NCI-H510A (cell line): ENCODE data around the gene G6PC2.
A peak's percentile ranks its signal among the peaks of the same experiment; 100 is the strongest.
"Not testable (repeated sequence)": the region's sequence is repeated elsewhere in the genome, so short reads cannot be mapped to it uniquely, and the experiment has no call there.

Source experiments
- DNase-seq: peaks from one replicate; lab custom pipeline; 2025; lab: John Stamatoyannopoulos, UW

The G6PC2 gene

DNA sequence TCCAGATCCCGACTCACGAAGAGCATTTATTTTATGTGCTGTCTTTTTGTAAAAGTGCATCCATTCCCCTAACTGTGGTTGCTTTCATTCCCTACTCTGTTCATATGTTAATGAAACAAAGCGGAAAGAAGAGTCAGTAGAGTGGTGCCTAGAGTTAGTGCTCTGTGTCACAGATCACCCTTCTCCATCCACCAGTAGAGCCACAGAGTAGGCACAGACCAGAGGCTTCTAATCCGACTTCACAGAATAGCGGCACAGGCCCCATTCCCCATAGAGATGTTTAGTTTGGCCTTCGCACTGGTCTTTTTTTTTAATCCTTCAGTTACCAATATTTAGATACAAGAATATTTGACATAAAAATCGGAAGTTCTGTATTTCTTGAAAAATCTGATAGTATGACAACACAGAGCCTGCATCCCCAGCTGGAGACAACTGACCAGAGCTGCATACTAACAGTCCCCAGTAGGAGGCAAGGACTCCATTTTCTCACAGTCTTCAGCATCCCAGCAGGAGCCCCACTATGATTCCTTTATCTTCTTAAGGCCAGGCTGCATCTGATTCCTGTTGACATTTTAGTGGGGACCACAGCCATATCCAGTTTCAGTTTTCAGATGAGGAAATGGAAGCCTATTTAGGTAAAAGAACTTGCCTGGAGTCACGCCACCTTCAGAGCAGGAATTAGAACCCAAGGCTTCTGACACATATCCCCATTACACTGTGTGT, 7.0 kb downstream of the G6PC2 start:
- DNase-seq: no peak

DNA sequence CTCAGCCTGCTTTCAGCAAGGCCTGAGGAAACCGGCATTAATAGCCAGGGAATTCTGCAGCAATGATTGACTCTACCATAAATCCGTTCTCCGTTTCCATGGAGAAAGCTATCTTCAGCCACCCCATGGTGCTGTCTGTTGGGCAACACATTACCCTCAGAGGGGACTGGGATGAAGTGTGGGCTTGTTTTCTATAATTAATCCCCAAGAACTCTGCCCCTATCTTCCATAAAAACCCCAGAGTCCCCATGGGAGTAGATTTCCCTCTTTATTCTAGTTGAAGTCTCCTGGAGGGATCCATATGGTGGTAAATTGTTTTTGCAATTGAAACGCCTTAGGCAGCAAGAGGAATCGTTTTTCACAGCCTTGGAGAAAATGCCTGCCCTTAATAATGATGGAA, 9.2 kb downstream of the G6PC2 start:
- DNase-seq: no peak

DNA sequence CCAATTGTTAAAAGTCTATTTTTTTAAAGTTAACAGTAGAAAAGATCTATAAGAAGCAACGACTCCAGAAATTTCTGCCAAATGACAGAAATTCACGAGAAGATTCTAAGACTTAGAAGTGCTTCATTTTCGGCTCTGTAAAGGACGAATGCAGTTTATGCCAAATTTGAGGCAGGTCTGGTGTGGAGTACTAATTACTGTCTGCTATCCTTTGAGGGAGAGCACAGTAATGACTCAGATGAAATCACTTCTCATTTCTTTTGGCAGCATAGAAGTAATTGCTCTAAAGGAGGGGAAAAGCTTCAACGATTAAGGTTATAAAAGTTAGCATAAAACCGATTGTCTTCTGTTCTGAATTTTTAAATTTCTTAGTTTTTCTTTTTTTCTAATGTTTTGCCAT, 11.4 kb downstream of the G6PC2 start:
- DNase-seq: no peak

DNA sequence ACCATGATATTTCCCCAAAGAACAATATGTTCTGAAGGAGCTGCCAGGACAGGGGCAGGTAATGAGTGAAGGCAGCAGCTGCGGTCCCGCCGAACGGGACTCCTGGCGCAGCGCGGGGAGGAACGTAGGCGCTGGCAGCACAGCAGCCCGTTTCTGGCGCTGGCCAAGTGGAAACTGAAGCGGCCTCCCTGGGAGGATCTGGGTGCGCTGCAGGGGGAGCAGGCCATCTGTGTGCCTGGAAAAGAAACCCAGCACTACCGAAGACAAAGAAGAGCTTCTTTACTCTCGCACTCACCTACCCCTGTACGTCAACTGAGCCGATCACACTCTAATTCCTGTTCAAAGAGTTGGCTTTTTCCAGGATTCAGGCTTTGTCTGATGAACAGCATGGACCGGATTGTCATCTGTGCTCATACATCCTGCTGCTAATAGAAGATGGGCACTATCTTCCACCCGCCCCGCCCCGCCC, 11.8 kb downstream of the G6PC2 start:
- peak; percentile 15 for DNase-seq

DNA sequence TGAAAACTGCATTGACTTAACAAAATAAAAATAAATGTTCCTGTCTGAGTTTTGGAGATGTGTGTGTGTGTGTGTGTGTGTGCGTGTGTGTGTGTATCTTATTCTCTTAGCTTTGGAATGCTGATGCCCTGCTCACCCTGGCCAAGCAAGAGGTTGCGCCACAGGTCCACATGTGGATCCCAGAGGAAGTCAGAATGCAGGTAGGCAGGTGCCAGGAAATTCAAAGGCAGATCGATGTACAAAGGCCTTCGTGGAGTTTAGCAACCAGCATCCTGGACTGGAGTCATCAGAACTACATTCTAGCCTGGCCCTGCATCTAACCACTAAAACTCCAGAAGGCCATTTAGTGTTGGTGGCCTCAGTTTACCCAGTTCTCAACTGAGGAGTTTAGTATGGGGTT, 12.4 kb downstream of the G6PC2 start:
- no peak for DNase-seq

DNA sequence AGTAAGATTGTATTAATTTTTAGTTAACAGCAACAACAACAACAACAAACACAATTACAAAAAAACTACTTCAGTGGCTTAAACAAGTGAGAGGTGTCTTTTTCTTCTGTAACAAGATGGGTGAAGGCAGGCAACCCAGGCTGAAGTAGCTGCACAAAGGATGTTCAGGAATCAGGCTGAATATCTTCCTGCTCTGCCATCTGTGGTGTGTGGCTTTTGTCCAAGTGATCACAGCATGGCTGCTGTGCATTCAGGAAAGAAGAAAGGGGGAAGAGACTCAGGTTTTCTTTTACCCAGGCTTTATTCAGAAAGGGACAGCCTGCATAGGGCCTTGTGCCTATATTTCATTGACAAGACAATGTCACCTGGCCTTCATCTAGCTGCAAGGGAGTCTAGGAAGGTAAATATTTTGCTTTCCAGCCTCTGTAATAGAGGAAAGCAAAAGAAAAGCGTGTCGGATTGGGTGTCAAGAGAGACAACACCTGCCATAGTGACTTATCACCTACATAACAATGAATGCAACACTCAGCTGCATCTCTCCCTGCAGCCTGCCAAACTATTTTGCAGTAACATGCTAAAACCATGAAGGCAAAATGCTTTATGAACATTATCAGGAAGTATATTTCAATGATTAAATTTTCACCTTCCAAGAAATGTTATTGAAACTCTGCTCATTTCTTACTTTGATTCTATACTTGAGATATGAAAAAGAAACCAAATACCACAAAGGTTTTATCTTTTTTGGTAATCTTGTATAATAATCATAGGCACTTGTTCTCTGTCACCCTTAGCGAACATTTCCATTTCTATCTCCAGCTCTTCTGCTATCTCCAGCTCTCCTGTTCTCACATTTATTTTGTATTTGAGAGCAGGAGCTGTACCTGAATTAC, 14.6 kb downstream of the G6PC2 start:
- no peak for DNase-seq

DNA sequence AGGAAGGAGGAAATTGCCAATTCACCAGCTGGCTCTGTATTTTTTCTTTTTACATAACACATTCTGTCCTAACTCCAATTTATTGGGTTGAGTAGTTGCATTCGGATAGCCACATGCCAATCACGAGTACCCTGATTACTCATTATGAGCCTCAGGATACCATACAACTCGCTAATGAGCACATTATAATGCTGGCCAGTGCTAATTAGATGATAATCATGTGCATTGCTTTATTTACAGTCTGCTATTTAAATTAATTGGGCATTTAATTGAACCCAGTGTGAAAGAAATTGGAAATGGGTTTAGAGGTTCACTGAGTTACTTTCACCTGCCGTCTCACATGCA, 15.2 kb downstream of the G6PC2 start:
- DNase-seq: no peak

DNA sequence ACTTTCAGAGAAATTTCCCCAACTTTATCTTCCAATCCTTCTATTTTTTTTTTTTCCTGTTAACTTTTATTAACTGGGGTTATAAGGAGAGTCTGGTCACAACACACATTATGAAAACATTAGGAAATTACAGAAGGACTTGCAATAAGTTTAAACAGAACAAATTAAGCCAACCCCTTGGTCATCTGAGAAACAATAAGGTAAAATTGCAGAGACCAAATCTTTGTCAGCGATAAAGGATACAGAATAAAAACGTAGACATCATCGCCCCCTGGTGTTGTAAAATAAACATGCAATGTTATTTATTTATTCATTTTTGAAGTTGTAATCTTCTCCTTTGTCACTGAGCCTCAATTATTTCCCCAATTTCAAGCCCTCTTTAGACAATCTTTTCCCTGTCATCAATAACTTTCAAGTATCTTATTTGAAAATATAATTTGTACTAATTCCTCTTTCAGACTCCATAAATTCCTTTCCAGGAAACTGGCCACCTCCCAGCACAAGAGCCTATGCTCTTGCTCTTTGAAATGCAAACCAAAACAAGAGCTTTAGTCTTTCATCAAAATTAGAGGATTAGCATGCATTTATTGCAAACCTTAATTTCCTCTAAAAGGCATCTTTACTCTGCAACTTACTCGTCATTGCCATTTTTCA, 19.5 kb downstream of the G6PC2 start:
- no peak for DNase-seq

DNA sequence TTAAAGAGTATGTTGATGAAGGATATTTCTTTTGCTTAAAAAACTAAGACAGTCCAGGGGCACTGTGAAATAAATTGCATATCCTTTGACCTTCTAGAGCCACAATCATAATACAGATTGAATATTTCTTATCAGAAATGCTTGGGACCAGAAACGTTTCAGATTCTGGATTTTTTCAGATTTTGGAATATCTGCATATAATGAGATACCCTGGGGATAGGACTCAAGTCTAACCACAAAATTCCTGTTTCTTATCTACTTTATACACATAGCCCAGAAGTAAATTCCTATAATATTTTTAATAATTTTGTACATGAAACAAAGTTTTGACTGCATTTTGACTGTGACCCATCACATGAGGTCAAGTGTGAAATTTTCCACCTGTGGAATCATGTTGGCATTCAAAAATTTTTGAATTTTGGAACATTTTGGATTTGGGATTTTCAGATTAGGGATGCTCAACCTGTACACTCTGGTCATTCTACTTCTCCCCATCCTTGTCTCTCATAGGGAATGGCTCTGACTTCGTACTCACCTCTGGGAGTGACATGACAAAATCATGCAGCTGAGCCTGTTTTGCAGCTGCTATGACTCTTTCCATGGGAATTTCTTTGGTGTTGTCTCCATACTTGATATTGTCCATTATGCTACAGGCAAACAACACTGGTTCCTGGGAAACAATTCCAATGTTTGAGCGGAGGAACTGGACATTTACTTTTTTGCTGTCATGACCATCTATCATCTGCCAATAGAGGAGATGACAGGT, 25.7 kb downstream of the G6PC2 start:
- DNase-seq: no peak

DNA sequence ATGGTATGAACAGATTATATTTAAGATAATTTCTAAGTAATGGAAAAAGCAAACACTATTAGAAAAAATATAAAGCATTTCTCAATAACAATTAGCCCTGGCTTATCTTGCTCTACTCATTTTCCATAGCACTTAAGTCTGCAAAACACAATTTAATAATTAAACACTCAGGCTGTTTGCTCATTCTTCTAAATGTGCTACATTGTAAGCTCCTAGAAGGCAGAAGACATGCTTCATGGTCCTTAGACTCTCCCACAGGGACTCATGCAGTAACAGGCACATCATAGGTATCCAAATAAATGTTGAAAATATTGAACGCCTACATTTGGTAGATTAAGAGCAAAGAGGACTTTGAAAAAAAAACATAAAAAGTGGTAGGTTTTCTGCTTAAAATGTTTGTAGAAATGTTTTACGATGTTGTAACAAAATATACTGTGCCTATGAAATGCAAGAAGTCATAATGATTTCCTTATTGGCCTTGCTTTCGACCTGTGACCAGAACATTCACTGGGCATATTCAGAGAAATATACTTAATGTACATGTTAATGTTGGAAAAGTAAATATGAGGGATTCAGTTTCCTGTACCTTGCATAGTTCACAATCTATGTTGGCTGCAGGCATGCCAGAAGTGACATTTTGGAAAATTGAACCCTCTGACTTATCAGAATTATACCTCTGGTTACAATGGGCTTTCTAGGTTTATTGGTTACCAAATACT, 27.2 kb downstream of the G6PC2 start:
- DNase-seq: no peak

DNA sequence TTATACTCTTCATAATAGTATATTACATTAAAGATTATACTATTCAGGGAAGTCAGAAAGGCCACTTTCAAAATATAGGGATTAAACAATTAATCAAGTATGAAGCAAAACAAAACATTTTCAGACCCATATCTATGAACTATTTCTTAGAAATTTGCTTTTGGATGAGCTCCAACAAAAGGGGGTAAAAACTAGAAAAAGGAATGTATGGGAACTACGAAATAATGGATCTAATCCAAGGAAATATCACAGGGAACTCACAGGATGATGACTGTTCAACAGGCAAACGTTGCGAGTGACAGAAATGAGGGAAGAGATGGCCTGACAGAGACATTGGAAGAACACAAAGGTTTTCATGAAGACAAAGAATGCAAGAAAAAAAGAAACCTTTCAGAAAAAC, 27.9 kb downstream of the G6PC2 start:
- DNase-seq: no peak

DNA sequence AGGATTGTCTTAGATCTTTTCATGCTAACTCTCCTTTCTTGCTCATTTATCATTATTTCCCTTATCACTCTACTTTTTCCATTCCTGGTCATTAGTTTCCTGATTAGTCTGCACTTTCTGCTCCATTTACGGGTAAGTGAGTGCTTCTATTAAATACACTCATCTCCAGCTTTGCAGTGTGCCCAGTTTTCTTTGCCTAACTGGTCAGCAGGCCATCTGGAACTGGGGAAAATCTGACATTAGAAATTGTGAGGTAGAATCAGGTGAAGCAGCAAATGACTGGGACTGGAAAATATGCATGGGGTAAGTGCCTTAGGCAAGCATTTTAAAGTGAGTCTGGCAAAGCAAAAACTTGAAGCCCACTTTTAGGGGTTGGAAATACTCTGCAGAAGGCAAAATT, 29.2 kb downstream of the G6PC2 start:
- DNase-seq: no peak

DNA sequence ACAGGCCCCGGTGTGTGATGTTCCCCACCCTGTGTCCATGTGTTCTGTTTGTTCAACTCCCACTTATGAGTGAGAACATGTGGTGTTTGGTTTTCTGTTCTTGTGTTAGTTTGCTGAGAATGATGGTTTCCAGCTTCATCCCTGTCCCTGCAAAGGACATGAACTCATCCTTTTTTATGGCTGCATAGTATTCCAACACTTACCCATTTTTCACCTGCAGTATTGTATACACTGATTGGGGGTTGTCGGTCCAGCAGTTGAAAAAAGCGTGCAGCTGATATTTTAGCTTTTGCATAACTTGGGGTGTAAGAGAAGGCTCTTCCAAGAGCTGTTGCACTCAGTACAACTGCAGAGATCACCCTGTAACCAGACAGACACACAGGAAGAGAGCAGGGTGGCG, 31.1 kb downstream of the G6PC2 start:
- not testable (repeated sequence) for DNase-seq

DNA sequence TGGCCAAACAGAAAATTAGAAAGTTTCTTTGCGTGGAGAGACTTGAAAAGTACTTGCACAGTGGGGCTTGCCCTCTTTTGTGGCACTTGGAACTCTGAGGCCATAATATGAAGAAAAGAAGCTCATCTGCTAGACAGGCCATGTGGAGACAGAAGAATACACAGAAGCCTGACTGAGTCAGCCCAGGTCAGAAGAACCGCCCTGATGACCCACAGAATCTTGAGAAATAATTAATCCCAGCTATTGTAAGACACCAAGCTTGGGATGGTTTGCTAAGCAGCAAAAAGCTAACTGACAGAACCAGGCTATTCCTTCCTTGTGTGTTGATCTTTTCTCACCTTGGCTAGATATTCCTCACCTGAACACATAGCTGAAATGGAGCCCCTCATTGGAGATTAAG, 33.7 kb downstream of the G6PC2 start:
- no peak for DNase-seq

DNA sequence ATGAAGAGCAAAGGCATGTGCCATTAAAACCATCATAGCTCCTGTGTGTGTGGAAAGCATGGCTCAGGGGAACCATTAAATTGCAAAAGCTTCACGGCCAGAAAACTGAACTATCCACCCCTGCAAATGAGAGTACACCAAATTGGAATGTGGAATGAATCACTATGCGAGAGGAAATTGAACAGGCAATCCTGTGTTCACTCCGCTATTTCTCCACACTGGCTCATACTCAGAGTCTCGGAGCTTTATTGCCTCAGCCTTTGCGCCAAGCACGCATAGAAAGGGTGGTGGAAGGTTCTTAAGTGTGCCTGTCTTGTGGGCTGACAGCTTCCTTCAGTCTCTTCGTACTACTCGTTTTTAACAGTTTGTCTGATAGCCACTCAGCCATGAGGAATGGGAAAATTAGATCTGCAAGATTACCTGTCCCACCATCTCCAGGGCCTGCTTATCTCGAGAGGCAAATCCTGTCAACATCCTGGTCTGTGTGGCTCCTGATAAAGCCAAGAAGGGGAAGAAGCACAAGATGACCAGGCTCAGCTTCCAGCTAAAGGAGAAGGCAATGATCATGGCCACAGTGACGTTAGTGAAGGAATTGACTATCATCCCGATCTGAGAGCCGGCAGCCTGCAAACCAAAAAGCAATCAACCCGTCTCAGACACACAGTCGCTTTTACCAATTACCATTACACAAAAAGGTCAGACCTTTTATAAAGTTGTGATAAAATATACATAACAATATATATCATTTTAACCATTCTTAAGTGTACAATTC, 34.9 kb downstream of the G6PC2 start:
- DNase-seq: no peak

DNA sequence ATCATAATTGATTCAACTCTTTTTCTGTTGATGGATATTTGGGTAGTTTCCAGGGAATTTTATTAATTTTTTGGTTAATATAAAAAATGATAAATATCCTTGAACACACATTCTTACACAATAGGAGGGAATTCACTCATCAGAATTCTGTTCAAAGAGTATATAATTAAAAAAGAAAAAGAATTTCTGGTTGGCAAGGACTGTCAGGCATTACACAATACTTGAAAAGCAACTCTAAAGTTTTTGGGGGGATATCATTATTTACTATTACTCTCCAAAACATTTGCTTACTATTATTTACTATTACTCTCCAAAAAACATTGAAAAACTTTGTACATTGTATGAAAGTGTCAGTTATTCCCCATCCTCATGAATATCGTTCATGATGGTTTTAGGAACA, 38.0 kb downstream of the G6PC2 start:
- DNase-seq: no peak

DNA sequence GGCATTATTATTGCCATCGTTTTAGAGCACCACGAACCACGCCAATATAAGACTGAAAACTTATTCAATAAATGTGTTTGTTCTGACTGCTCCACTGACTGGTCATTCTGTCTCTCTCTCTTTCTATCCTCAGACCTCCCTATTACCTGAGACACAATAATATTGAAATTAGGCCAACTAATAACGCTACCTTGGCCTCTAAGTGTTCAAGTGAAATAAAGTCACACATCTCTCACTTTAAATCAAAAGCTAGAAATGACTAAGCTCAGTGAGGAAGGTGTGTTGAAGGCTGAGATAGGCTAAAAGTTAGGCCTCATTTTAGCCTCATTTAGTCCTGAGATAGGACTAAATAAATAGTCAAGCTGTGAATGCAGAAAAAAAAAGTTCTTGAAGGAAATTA, 38.8 kb downstream of the G6PC2 start:
- DNase-seq: no peak

DNA sequence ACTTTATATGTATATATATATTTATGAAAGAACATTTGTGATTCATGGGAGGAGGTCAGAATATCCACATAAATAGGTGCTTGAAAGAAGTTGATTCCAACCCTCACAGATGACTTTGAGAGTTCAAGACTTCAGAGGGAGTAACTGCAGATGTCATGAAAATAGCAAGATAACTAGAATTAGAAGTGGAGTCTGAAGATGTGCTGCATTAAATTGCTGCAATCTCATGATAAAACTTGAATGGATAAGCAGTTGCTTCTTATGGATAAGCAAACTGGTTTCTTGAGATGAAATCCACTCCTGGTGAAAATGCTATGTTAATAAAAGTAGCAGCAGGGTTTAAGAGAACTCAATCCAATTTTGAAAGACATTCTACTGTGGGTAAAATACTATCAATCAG, 40.2 kb downstream of the G6PC2 start:
- DNase-seq: no peak

DNA sequence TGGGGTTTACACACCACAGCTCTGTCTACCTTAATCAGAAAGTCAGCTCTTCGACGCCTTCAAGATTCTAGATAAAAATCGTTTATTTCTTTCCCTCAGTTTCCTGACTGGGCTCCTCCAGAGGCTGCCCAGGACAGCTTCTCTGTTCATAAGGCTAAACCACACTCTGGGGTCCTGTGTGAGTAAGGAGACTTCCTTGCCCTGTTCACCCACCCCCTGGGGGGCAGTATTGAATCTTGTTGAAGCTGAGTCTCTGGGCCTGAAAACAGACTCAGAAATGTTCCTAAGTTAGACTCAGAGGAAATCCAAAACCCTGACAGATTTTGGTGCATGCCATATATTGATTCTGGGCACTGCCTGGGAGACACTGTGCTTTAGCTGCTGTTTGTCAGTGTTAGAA, 43.0 kb downstream of the G6PC2 start:
- DNase-seq: no peak

DNA sequence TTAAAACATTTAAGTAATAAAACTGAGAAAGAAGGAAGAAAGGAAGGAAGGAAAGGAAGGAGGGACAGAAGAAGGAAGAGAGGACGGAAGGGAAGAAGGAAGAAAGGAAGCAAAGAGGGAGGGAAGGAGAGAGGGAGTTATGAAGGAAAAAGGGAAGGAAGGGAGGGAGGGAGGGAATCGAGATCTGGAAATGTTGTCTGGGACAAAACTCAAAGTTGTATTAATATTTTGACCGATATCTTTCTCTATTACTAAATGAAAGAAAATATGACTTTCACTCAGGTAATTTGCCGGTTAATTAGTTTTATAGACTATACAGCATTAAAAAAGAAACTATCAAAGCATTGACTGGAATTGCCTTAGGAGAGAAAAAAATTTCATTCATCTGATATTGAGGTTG, 44.4 kb downstream of the G6PC2 start:
- no peak for DNase-seq
